Stimulated activated CD8-positive, alpha-beta memory T cell treated with anti-CD3 and anti-CD28 coated beads, Interleukin-2, amount 100 ng/mL, for 48 hours (primary cell): ENCODE data around the gene CLDN11.

ENCODE experiments used
- DNase-seq, 2 donors: peaks; one replicate each; pipeline ENCODE4 v3.0.0-alpha.2; 2020; ENCODE audit warnings: low read depth in 2 of 2

CLDN11 gene

GRCh38 chr3:170470063-170471016 lies 51.7 kb downstream of the CLDN11 start:
- no peak for DNase-seq

- no peak for DNase-seq
These were observed 52.5 kb downstream of the CLDN11 start for GRCh38 chr3:170471149-170471548.

DNA sequence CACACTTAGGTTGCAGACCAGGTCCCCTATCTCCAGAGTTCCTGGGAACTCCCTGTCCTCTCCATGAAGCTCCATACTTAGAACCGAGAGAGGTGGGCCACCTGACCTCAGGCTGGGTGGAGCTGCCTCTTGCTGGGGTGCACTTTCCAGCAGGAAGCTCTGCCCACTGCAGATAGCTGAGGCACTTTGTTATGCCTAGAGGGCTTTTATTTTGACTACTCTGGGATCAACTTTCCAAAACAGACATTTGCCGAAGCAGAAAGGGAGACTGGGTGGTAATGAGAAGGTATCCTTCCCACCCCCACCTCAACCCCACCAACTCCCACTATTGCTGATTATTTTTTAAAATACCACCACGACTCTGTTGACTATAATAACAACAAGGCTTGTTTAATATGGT lies 54.7 kb downstream of the CLDN11 start:
- DNase-seq: no peak

DNA sequence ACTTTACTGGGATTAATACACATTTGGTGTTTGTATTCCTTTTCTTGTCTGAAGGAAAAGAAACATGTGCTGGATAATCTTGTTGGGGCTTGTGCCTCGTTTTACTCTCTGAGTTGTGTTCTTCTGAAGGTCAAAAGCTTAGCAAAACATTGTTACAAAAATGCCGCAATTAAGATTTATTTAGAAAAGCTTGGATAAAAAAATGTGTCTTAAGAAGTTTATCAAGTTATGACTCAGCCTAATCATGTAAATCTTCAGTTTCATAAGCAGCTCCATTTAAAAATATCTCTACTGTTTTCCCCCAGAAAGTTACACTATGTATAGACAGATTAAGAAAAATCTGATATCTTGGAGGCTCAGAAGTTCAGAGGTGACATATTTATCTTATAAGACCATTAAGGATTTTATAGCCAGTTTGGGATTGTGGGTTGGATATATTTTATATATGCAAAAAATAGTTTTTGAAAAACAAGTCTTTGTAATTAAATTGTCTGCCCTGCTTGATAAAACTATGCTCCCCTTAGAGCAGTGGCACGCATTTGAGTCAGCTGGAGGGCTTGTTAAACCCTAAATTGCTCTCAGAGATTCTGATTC lies 56.5 kb downstream of the CLDN11 start:
- no peak for DNase-seq

- DNase-seq: no peak
These were observed 57.6 kb downstream of the CLDN11 start for GRCh38 chr3:170476291-170476690.

- no peak for DNase-seq
These were observed 58.7 kb downstream of the CLDN11 start for GRCh38 chr3:170477395-170477794.

GRCh38 chr3:170480111-170480510 lies 61.4 kb downstream of the CLDN11 start:
- DNase-seq: no peak

GRCh38 chr3:170482199-170482598 lies 63.5 kb downstream of the CLDN11 start:
- no peak for DNase-seq

- no peak for DNase-seq
These were observed 65.0 kb downstream of the CLDN11 start for GRCh38 chr3:170483485-170484262.
